Prostate gland (tissue), 2 donors: Measurements from ENCODE around the gene MAMDC2. TPM values are rescaled to one million over a fixed set of nuclear protein-coding genes. Genes with fewer than 3 reads are reported as not detected.
A peak's percentile ranks its signal among the peaks of the same experiment; 100 is the strongest.

Experiments
- DNase-seq: peaks from one replicate; pipeline ENCODE4 v3.0.0-alpha.2; 2019; ENCODE audit warnings: low spot score
- H3K27ac ChIP-seq, 2 donors: fragments of 200-600 bp; sonication (generic); 2 replicates each; pipeline ENCODE4 v1.5.1; 2017 to 2019
- H3K27me3 ChIP-seq: fragments of 200-600 bp; sonication (generic); replicated peaks from 2 replicates; pipeline ENCODE4 v1.5.1; 2019; ENCODE audit not compliant: insufficient read depth
- H3K36me3 ChIP-seq, 2 donors: fragments of 200-600 bp; sonication (generic); 1 replicate in 1 of 2; 2 replicates in 1 of 2; pipeline versions ENCODE4 v1.5.1 to v1.8.1; 2017 to 2019
- H3K4me1 ChIP-seq: fragments of 200-600 bp; sonication (generic); replicated peaks from 2 replicates; pipeline ENCODE4 v1.5.1; 2019
- H3K4me3 ChIP-seq, 2 donors: fragments of 200-600 bp; sonication (generic); 2 replicates each; pipeline ENCODE4 v1.5.1; 2017 to 2019
- H3K9me3 ChIP-seq: fragments of 200-600 bp; sonication (generic); 2 replicates; pipeline ENCODE4 v1.5.1; 2017
- POLR2A ChIP-seq: fragments of 450-650 bp; IDR thresholded peaks from one replicate; pipeline ENCODE4 v1.6.1; 2016; ENCODE audit warnings: antibody characterized with exemption, mild to moderate bottlenecking
- POLR2AphosphoS5 ChIP-seq: sonication (generic); formaldehyde crosslinking; IDR thresholded peaks from one replicate; pipeline ENCODE4 v1.6.1; 2017; ENCODE audit warnings: antibody characterized with exemption
- WGBS: methylation state at CpG from one replicate; pipeline ENCODE4 v1.1.5; 2018; 5-methylcytosine and 5-hydroxymethylcytosine counted together
- intact Hi-C: fragments of 100-400 bp; cut with DNase I; formaldehyde crosslinking; loops from one replicate; pipeline ENCODE4 v1.14.2; 2022
- total RNA-seq, 2 donors: library from RNA; depleted of rRNA; stranded (reverse); fragments of >200 nt; gene quantifications; one replicate each; pipeline ENCODE4 v1.1.0, GENCODE V29; 2016
- TF ChIP-seq, protein P1 (sequence below), 4 experiments: fragments of 200-600 bp in 2 of 4; fragments of 450-650 bp in 2 of 4; sonication (generic) in 2 of 4; IDR thresholded peaks; 1 replicate in 3 of 4; 2 replicates in 1 of 4; pipeline ENCODE4 v1.5.1; 2016 to 2019; ENCODE audit warnings: antibody characterized with exemption in 4 of 4, mild to moderate bottlenecking in 2 of 4, moderate library complexity in 2 of 4

MAMDC2 gene
- total RNA-seq, 2 donors from 2014 or later = 4.2 to 33.8 TPM

DNA sequence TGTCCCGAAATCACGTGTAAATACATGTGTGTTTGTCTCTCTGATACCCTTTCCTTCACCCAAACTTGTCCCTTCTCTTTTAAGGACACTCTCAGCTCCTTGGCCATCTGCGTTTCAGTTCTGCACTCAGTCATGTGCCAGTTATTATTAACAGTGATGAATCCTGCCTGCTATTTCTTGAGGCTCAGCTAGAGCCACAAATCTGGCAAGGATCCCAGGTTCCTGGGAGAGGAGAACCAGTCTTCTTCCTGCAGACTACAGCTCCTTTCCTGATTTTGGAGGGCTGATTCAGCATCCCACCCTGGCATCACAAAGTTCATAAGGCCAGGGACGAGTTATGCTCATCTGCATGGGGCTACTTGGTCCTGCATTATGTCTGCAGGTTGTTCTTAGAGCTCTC lies 5.6 kb downstream of the MAMDC2 start:
- no peaks in the 10 kb centered on the region for H3K9me3 ChIP-seq
- 51% methylated on average over 4 of the region's 4 CpGs for WGBS
- peak; percentile 17 for DNase-seq
- H3K36me3 ChIP-seq = no peaks in the 10 kb centered on the region
- H3K27me3 ChIP-seq = no peaks in the 10 kb centered on the region
- H3K27ac ChIP-seq = peak overlapping the region; percentile 34 to 64
- TF ChIP-seq POLR2AphosphoS5 (no peak), POLR2A (no peak)
- TF ChIP-seq, protein P1, sequence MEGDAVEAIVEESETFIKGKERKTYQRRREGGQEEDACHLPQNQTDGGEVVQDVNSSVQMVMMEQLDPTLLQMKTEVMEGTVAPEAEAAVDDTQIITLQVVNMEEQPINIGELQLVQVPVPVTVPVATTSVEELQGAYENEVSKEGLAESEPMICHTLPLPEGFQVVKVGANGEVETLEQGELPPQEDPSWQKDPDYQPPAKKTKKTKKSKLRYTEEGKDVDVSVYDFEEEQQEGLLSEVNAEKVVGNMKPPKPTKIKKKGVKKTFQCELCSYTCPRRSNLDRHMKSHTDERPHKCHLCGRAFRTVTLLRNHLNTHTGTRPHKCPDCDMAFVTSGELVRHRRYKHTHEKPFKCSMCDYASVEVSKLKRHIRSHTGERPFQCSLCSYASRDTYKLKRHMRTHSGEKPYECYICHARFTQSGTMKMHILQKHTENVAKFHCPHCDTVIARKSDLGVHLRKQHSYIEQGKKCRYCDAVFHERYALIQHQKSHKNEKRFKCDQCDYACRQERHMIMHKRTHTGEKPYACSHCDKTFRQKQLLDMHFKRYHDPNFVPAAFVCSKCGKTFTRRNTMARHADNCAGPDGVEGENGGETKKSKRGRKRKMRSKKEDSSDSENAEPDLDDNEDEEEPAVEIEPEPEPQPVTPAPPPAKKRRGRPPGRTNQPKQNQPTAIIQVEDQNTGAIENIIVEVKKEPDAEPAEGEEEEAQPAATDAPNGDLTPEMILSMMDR (IDR thresholded peaks at IDR 0.05) = no peak
- intact Hi-C loops = loop anchor here (5.0 to 10.0 kb wide), 2 partner anchors 33 to 366 kb away; partner anchors contain the start of gene KLF9
- H3K4me3 ChIP-seq = no peak overlapping the region
- H3K4me1 ChIP-seq = peaks cover 7% of the 10 kb centered on the region

DNA sequence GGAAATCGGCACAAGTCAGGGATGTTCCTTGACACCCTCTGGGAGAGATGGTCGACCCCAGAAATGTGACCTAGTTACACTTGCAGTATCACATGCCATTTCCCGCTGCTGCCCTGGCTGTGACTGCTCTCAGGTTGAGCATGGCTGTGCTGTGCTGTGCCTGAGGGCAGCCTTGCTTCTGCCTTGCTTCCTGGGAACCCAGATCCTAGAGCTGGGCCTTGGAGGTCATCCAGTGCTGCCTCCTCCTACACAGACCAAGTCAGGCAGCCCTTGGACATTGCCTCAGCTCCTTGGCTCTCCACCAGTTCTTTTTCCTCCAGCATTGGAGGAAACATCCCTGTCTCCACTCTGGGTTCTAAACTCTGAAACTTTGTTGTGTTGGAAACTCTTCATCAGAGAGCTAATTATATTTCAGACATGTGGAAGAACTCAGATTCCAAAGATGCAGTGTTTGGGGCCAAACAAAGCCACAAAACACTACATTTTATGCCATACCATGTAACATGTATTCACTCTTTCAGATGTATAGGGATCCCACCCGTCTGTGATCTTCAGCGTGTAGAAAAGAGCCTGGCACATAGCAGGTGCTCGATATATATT lies 6.1 kb downstream of the MAMDC2 start:
- TF ChIP-seq, protein P1 (IDR thresholded peaks at IDR 0.05) = no peak
- TF ChIP-seq POLR2AphosphoS5 (no peak), POLR2A (no peak)
- no peaks in the 10 kb centered on the region for H3K27me3 ChIP-seq
- DNase-seq = no peak
- peaks cover 7% of the 10 kb centered on the region for H3K4me1 ChIP-seq
- intact Hi-C loops = loop anchor here (5.0 to 10.0 kb wide), 2 partner anchors 33 to 365 kb away; partner anchors contain the start of gene KLF9
- 72% methylated on average over 6 of the region's 6 CpGs for WGBS
- H3K9me3 ChIP-seq = no peaks in the 10 kb centered on the region
- H3K4me3 ChIP-seq = no peak overlapping the region
- peak overlapping the region; percentile 34 to 64 for H3K27ac ChIP-seq
- no peaks in the 10 kb centered on the region for H3K36me3 ChIP-seq

DNA sequence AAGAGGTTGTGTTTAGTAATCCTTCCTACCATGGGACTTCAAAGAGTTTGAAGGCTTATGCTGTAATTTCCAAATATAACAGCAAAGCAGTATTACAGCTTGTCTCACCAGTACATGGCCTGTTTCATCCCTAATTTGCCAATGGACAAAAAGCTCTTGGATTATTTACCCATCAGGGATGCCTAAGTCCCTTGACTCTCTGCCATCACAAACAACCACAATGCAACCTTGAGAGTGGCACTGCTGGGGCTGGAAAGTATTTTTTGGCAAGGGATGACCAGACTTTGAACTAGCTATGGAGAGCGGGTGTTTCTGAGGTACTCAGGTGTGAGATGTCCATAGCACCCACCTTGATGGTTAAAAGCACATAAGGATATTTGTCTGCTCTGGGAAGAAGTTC lies 9.1 kb downstream of the MAMDC2 start:
- H3K4me1 ChIP-seq = peaks cover 7% of the 10 kb centered on the region
- H3K27ac ChIP-seq = peak overlapping the region in 1 of 2 donors; percentile 38
- intact Hi-C loops = no loop called here
- 84% methylated on average over 1 of the region's 1 CpG for WGBS
- no peaks in the 10 kb centered on the region for H3K9me3 ChIP-seq
- no peaks in the 10 kb centered on the region for H3K36me3 ChIP-seq
- DNase-seq = no peak
- TF ChIP-seq POLR2A (no peak), POLR2AphosphoS5 (no peak)
- TF ChIP-seq, protein P1 (IDR thresholded peaks at IDR 0.05) = no peak
- no peaks in the 10 kb centered on the region for H3K27me3 ChIP-seq
- H3K4me3 ChIP-seq = no peak overlapping the region

GRCh38 chr9:70053864-70054263 lies 10.2 kb downstream of the MAMDC2 start:
- Histone ChIP-seq H3K9me3 (no peaks in the 10 kb centered on the region), H3K4me1 (peaks cover 7% of the 10 kb centered on the region), H3K27me3 (no peaks in the 10 kb centered on the region), H3K27ac (peak overlapping the region; percentile 0 to 38), H3K36me3 (no peaks in the 10 kb centered on the region), H3K4me3 (no peak overlapping the region)
- peak; percentile 41 for TF ChIP-seq POLR2AphosphoS5
- TF ChIP-seq POLR2A = no peak
- TF ChIP-seq, protein P1 (IDR thresholded peaks at IDR 0.05) = peak in 1 of 4 experiments; percentile 17
- peak; percentile 79 for DNase-seq
- intact Hi-C loops = no loop called here
- WGBS = 19% methylated on average over 2 of the region's 2 CpGs

- TF ChIP-seq, protein P1 (IDR thresholded peaks at IDR 0.05) = no peak
- TF ChIP-seq POLR2A = no peak
- no peak for TF ChIP-seq POLR2AphosphoS5
- Histone ChIP-seq H3K9me3 (no peaks in the 10 kb centered on the region), H3K4me1 (peaks cover 7% of the 10 kb centered on the region), H3K27ac (peak overlapping the region; percentile 0 to 38), H3K27me3 (no peaks in the 10 kb centered on the region), H3K4me3 (no peak overlapping the region), H3K36me3 (no peaks in the 10 kb centered on the region)
- WGBS = 60% methylated on average over 3 of the region's 3 CpGs
- DNase-seq = no peak
- intact Hi-C loops = no loop called here
These were observed 10.9 kb downstream of the MAMDC2 start for GRCh38 chr9:70054521-70054920.
